SHP77 (cell line): Measurements from ENCODE around the gene RNF157.

Experiments
- DNase-seq, 2 experiments: peaks; one replicate each; lab custom pipeline; 2025; lab: John Stamatoyannopoulos, UW

Gene RNF157

DNA sequence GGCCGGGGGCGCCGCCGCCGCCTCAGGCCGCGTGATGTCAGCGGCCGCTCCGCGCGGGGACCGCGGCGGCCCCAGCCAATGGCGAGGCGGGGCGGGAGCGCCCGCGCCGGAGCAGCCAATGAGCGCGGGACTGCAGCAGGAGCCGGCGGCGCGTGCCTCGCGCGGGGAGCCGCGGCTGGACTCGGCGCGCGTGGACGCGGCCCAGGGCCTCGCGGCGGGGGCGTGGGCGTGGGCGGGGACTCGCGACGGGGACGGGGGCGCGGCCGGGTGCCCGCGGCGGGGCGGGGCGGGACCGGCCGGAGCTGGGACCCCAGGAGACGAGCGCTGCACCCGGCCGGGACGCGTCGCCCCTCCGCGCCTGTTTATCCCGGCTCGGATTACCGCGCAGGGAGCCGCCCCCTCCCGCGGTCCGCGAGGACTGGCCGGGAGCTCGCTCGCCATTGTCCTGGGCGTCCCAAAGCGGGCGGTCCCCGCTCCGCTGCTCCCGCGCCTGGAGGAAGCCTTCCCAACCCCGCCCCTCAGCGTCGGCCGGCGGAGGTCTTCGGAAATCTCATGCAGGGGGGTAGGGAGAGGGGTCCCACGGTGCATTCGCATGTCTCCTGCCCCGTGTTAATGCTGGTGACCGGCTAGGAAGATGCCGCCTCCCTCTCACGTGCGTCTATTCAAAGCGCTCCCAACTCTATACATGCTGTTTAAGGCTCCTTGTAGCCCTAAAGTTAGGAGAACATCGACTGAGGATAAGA lies at the start of gene RNF157:
TSS of gene RNF157 (minus strand) at position 33 of the 743 bp plus-strand sequence. CDS start 253 bp downstream, outside the sequence.
- peak in 1 of 2 experiments; percentile 32 for DNase-seq

DNA sequence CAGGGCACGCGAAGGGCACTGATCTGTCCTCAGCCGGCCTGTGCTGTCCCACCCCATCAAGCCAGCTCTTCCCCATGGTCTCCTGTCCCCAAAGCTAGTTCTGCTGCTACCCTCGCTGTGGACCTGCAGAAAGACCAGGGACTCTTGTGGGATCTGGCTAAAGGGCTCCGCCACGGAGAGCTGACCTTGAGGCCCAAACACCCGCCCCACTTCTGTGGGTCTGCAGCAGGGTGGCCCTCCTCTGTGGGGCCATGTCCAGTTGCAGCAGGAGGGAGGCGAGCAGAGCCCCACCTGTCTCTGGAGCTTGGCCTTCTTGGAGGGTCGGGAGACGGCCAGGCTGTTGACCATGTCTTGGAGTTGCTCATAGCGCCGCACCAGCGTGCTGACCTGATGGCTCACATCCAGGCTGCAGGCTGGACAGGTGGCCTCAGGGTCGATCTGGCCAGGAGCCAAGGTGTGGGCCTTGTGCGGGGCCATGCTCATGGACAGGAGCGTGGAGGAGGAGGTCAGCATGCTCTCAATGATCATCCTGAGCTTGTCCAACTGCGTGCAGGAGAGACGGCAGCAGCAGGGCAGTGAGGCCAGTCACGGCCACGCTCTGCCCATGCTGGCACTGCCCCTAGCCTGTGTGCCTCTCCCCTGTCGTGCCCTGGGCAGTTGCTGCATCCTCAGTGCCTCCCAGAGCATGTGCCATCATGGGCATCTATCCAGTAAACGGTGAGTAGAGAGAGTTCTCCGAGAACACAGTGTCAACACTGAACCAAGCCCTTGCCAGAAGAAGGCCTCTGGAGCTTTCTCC lies 41.5 kb upstream of the RNF157 start:
- DNase-seq, result no peak

DNA sequence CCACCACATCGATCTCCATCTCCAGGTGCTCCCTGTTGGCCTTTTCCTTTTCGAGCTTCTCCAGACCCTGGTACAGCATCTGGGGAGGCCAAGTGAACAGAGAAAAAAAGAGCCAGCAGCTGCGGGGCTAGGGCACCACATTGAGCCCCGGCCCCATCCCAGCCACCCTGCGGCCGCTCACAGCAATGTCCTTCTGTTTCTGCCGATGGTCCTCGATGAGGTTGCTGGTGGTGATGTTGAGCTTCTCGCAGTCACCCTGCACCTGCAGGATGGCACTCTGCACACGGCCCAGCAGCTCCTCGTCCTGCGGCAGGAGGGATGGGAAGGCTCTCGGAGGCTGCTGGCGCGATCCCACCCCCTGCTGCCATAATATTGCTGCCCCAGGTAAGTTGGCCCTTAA lies 40.4 kb upstream of the RNF157 start:
- DNase-seq, result no peak

GRCh38 chr17:76279742-76280287 lies 39.5 kb upstream of the RNF157 start:
- no peak for DNase-seq

GRCh38 chr17:76278952-76279741 lies 38.9 kb upstream of the RNF157 start:
- DNase-seq, result peak; percentile 85 to 87

GRCh38 chr17:76278268-76278908 lies 38.1 kb upstream of the RNF157 start:
- no peak for DNase-seq

DNA sequence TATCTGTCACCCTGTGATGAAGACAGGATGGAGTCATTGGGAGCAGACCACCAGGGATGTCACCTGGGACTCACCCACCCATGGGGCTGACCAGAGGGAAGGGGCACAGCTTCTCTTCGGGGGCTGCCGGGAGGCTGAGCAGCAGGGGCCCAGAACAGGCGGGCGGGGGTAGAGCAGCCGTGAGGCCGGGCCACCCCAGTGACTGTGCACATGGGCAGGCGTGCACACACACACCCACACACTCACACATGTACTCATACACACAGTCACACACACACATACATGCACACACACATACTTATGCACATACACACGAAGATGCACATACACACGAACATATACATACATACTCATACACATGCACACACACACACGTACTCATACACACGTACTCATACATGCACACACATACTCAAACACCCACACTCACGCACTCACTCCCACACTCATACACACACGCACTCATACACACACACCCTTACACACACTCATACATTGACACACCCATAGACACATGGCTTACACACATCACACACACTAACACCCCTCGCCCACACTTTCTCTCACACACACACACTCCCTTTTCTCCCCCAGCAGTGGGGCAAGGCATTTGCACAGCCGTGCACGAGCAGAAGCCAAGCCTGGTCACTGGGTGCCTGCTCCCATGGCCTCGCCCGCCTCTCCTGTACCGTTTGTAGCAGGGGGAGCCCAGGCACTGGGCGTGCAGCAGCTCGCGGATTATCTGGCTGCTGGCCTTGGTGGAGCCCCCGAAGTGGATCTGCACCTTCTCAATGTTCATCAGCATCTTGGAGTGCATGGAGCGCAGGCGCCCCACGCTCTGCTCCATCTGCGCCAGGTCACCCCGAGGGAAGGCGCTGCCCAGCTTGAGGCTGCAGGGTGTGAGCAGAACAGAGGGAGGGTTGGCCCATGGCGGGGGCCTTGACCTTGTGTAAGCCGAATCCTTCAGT lies 37.3 kb upstream of the RNF157 start:
- no peak for DNase-seq

- no peak for DNase-seq
These were observed 36.4 kb upstream of the RNF157 start for GRCh38 chr17:76276461-76277299.

DNA sequence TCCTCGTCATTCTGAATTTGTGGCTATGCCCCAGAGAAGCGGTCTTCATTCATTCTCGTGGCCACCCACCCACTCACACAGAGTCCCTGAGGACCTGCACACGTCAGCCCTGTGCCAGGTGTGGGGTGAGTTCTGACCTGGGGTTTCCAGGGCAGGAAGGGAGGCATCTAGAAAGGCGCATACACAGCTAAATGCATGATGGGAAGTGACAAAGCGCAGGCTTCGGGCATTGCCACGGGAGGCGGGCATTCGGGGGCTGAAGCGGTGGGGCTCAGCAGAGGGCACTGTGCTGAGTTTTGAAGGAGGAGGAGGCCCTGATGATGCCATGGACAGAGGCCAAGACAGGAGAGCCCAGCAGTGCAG lies 35.8 kb upstream of the RNF157 start:
- no peak for DNase-seq

DNA sequence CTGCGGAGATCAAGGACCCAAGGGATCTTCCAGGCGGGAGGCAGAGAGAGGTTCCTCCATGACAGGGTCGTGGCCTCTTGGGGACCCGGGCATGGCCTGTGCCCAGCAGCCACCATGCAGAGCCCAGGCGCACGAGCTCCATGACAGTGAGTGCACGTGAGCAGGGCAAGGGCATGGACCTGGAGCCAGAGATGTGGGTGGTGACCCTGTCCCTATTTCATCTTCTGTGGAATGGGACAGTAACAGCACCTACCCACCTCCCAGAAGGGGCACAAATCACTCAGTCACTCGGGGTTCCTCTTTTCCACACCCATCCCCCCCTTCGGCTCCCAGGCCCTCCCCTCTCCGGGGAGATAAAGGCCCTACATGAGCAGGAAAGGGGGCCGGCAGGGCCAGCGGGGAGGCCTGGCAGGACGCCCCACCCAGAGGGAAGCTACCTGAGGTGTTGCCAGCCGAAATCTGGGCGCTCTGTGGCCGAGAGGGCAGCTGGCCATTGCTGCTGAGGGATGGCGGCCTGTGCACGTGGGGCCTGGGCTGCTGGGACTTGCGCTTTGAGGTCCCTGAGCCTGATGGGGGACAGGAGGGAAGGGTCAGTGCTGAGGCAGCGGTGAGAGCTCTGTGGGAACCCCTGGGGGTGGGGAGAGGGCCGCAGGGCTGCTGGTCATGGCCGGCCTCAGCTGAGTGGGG lies 35.2 kb upstream of the RNF157 start:
- DNase-seq, result no peak

- no peak for DNase-seq
These were observed 34.0 kb upstream of the RNF157 start for GRCh38 chr17:76274112-76274956.

- no peak for DNase-seq
These were observed 33.3 kb upstream of the RNF157 start for GRCh38 chr17:76273445-76274111.

DNA sequence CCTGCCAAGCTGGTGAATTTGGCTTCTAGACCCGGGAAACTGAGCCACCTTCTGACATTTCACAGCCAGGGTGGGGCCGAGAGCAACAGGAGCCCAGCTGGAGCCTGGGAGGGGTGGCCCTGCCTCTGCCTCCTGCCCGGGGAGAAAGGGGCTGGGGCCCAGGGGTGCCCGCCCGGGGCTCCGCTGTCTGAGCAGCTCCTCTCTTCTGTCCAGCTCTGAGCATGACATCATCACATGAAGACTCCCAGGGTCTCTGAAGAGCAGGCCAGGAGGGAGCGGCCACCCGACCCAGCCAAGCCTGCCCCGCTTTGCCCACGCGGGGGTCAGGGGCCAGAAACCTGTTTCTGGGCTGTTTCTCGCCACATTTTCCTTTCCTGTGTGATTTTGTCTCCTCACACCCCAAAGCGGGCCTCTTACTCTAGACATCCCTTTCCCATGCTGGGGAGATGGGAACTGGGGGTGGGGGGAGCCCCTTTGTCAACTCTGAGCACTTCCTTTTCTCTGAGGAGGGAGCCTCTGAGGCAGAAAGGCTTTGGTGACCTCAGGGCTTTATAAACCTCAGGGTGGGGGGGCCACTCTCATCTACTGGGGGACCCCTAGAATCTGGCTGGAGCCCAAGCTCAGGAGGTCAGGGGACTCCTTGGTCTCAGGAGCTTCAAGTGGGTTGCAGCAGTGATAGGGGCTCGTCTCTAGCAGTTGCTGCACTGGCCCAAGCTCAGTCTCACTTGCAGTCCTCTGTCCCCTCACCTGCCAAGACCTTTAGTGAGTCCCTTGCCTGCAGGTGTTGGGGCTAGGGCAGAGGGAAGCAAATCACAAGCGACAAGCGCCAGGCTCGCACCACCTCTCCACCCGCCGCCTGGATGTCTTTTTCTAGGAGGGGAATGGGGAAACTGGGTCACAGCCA lies 32.5 kb upstream of the RNF157 start:
- DNase-seq, result no peak

- DNase-seq, result no peak
These were observed 31.6 kb upstream of the RNF157 start for GRCh38 chr17:76271669-76272540.
